K562 (cell line): ENCODE data around the gene RPTN.

Experiments used
- CHD2 ChIP-seq: IDR thresholded peaks from 2 replicates; pipeline ENCODE4 v1.6.1; 2011; ENCODE audit warnings: low read depth, low read length
- ELF4 ChIP-seq: fragments of 450-650 bp; formaldehyde crosslinking; IDR thresholded peaks from 2 replicates; pipeline ENCODE4 v1.4.0; 2022; ENCODE audit warnings: missing genetic modification characterization
- EZH2 ChIP-seq: IDR thresholded peaks from 2 replicates; pipeline ENCODE4 v1.6.1; 2012; ENCODE audit warnings: low read depth, mild to moderate bottlenecking, inconsistent platforms, low read length, borderline replicate concordance
- HNRNPK ChIP-seq: fragments of 200-400 bp; formaldehyde crosslinking; IDR thresholded peaks from one replicate; pipeline ENCODE4 v1.6.1; 2018; ENCODE audit warnings: mild to moderate bottlenecking, low read depth, low read length; ENCODE audit not compliant: poor library complexity, severe bottlenecking
- NFE2L1 ChIP-seq: fragments of 450-650 bp; IDR thresholded peaks from 2 replicates; pipeline ENCODE4 v1.6.1; 2016; ENCODE audit warnings: missing genetic modification characterization, low read depth, mild to moderate bottlenecking, missing compliant biosample characterization, moderate library complexity, borderline replicate concordance
- TCF7L2 ChIP-seq: fragments of 150-350 bp; IDR thresholded peaks from 2 replicates; pipeline ENCODE4 v1.6.1; 2016; ENCODE audit warnings: low read depth, mild to moderate bottlenecking, low read length, moderate library complexity
- TF ChIP-seq, protein P1 (sequence below): fragments of 150-350 bp; IDR thresholded peaks from 2 replicates; pipeline ENCODE4 v1.6.1; 2014; ENCODE audit warnings: low read depth, mild to moderate bottlenecking, low read length, borderline replicate concordance
- TF ChIP-seq, protein P2 (sequence below), 3 experiments: IDR thresholded peaks in 2 of 3; conservative IDR thresholded peaks in 1 of 3; 2 replicates each; pipeline ENCODE4 v1.5.1; 2011 to 2012; ENCODE audit warnings: low read length in 3 of 3, mild to moderate bottlenecking in 3 of 3, control low read depth in 2 of 3, improper control_type of control experiment in 1 of 3, inconsistent platforms in 1 of 3, low read depth in 1 of 3, mixed read lengths in 1 of 3, moderate library complexity in 1 of 3; ENCODE audit not compliant: insufficient read depth in 2 of 3
- TF ChIP-seq, protein P3 (sequence below), 2 experiments: fragments of 450-650 bp; IDR thresholded peaks; 2 replicates each; pipeline ENCODE4 v1.6.1; 2016; ENCODE audit warnings: mild to moderate bottlenecking in 2 of 2, borderline replicate concordance in 1 of 2, low read depth in 1 of 2, moderate library complexity in 1 of 2

DNA sequence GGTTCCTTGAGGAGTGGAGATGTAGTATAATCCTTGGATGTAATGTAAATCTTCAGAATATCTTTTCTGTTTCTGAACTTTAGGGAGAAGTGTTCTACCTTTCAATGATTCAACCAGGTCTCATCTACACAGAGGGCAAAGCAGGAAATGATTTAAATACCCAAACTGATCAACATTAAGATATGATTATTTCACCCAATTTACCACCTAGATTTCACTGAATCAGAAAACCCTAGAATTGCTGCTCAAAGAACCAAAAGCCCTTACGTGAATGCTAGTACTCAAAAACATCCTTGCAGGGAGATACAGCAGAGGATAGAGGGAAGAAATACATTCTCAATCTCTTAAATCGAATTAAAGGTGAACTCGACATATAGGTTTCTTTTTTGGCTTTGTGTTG, 5.0 kb downstream of the RPTN start:
- TF ChIP-seq EZH2 (no peak), NFE2L1 (tag) (no peak), ELF4 (CRISPR knock-in tag) (no peak), CHD2 (no peak), TCF7L2 (no peak), HNRNPK (no peak)
- TF ChIP-seq, protein P1, sequence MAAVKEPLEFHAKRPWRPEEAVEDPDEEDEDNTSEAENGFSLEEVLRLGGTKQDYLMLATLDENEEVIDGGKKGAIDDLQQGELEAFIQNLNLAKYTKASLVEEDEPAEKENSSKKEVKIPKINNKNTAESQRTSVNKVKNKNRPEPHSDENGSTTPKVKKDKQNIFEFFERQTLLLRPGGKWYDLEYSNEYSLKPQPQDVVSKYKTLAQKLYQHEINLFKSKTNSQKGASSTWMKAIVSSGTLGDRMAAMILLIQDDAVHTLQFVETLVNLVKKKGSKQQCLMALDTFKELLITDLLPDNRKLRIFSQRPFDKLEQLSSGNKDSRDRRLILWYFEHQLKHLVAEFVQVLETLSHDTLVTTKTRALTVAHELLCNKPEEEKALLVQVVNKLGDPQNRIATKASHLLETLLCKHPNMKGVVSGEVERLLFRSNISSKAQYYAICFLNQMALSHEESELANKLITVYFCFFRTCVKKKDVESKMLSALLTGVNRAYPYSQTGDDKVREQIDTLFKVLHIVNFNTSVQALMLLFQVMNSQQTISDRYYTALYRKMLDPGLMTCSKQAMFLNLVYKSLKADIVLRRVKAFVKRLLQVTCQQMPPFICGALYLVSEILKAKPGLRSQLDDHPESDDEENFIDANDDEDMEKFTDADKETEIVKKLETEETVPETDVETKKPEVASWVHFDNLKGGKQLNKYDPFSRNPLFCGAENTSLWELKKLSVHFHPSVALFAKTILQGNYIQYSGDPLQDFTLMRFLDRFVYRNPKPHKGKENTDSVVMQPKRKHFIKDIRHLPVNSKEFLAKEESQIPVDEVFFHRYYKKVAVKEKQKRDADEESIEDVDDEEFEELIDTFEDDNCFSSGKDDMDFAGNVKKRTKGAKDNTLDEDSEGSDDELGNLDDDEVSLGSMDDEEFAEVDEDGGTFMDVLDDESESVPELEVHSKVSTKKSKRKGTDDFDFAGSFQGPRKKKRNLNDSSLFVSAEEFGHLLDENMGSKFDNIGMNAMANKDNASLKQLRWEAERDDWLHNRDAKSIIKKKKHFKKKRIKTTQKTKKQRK: no peak
- TF ChIP-seq, protein P2, sequence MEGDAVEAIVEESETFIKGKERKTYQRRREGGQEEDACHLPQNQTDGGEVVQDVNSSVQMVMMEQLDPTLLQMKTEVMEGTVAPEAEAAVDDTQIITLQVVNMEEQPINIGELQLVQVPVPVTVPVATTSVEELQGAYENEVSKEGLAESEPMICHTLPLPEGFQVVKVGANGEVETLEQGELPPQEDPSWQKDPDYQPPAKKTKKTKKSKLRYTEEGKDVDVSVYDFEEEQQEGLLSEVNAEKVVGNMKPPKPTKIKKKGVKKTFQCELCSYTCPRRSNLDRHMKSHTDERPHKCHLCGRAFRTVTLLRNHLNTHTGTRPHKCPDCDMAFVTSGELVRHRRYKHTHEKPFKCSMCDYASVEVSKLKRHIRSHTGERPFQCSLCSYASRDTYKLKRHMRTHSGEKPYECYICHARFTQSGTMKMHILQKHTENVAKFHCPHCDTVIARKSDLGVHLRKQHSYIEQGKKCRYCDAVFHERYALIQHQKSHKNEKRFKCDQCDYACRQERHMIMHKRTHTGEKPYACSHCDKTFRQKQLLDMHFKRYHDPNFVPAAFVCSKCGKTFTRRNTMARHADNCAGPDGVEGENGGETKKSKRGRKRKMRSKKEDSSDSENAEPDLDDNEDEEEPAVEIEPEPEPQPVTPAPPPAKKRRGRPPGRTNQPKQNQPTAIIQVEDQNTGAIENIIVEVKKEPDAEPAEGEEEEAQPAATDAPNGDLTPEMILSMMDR (IDR thresholded peaks at IDR 0.05 in 2 of 3, conservative IDR thresholded peaks at IDR 0.05 in 1 of 3; ENCODE audit: insufficient read depth in 2 of 3, low read depth in 1 of 3, low read length in 3 of 3): no peak
- TF ChIP-seq, protein P3, sequence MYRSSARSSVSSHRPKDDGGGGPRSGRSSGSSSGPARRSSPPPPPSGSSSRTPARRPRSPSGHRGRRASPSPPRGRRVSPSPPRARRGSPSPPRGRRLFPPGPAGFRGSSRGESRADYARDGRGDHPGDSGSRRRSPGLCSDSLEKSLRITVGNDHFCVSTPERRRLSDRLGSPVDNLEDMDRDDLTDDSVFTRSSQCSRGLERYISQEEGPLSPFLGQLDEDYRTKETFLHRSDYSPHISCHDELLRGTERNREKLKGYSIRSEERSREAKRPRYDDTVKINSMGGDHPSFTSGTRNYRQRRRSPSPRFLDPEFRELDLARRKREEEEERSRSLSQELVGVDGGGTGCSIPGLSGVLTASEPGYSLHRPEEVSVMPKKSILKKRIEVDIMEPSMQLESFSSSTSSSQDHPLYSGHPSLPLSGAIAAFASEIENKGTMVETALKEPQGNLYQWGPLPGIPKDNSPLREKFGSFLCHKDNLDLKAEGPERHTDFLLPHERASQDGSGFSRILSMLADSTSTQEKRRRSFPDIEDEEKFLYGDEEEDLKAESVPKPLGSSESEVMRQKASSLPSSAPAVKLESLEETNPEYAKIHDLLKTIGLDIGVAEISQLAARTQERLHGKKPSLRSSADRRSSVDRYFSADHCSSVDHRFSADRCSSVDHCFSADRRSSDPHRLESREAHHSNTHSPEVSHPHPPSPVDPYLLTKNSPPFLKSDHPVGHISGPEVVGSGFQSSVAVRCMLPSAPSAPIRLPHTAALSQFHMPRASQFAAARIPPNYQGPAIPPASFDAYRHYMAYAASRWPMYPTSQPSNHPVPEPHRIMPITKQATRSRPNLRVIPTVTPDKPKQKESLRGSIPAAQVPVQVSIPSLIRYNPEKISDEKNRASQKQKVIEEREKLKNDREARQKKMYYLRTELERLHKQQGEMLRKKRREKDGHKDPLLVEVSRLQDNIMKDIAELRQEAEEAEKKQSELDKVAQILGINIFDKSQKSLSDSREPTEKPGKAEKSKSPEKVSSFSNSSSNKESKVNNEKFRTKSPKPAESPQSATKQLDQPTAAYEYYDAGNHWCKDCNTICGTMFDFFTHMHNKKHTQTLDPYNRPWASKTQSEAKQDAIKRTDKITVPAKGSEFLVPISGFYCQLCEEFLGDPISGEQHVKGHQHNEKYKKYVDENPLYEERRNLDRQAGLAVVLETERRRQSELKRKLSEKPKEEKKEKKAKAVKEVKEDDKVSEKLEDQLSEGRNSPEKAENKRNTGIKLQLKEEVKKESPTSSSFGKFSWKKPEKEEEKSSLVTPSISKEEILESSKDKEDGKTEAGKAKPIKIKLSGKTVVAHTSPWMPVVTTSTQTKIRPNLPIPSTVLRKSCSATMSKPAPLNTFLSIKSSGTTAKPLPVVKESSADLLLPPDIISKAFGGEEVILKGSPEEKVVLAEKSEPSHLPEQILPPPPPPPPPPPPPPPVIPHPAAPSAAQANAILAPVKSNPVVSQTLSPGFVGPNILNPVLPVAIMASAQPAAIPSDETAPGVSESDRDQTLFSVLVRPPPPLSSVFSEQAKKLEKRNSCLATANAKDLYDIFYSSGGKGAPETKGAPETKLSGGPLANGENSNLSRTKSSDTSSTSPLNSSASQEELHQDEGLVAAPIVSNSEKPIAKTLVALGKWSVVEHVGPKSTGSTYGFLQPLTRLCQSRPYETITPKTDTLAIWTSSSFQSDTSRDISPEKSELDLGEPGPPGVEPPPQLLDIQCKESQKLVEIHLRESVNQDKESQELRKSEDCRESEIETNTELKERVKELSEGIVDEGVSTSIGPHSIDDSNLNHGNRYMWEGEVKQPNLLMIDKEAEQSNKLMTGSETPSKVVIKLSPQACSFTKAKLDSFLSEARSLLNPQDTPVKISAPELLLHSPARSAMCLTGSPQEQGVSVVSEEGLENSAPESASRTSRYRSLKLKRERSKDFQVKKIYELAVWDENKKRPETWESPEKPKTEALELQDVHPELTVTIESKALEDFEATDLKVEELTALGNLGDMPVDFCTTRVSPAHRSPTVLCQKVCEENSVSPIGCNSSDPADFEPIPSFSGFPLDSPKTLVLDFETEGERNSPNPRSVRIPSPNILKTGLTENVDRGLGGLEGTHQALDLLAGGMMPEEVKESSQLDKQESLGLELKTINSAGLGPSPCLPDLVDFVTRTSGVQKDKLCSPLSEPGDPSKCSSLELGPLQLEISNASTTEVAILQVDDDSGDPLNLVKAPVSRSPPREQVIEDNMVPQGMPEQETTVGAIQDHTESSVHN (IDR thresholded peaks at IDR 0.05; ENCODE audit: borderline replicate concordance in 1 of 2, low read depth in 1 of 2): no peak
